Prostate gland (tissue), 2 donors: ENCODE results near the gene VSTM2B. TPM values are rescaled to one million over a fixed set of nuclear protein-coding genes. Genes with fewer than 3 reads are reported as not detected.
A peak's percentile ranks its signal among the peaks of the same experiment; 100 is the strongest.
"Not testable (repeated sequence)": the region's sequence is repeated elsewhere in the genome, so short reads cannot be mapped to it uniquely, and the experiment has no call there.

Source experiments
- DNase-seq: peaks from one replicate; pipeline ENCODE4 v3.0.0-alpha.2; 2019; ENCODE audit warnings: low spot score
- H3K27ac ChIP-seq, 2 donors: fragments of 200-600 bp; sonication (generic); 2 replicates each; pipeline ENCODE4 v1.5.1; 2017 to 2019
- H3K27me3 ChIP-seq: fragments of 200-600 bp; sonication (generic); replicated peaks from 2 replicates; pipeline ENCODE4 v1.5.1; 2019; ENCODE audit not compliant: insufficient read depth
- H3K36me3 ChIP-seq, 2 donors: fragments of 200-600 bp; sonication (generic); 1 replicate in 1 of 2; 2 replicates in 1 of 2; pipeline versions ENCODE4 v1.5.1 to v1.8.1; 2017 to 2019
- H3K4me1 ChIP-seq: fragments of 200-600 bp; sonication (generic); replicated peaks from 2 replicates; pipeline ENCODE4 v1.5.1; 2019
- H3K4me3 ChIP-seq, 2 donors: fragments of 200-600 bp; sonication (generic); 2 replicates each; pipeline ENCODE4 v1.5.1; 2017 to 2019
- H3K9me3 ChIP-seq: fragments of 200-600 bp; sonication (generic); 2 replicates; pipeline ENCODE4 v1.5.1; 2017
- CTCF ChIP-seq, 4 experiments: fragments of 200-600 bp in 2 of 4; fragments of 450-650 bp in 2 of 4; sonication (generic) in 2 of 4; IDR thresholded peaks; 1 replicate in 3 of 4; 2 replicates in 1 of 4; pipeline ENCODE4 v1.5.1; 2016 to 2019; ENCODE audit warnings: antibody characterized with exemption in 4 of 4, mild to moderate bottlenecking in 2 of 4, moderate library complexity in 2 of 4
- POLR2A ChIP-seq: fragments of 450-650 bp; IDR thresholded peaks from one replicate; pipeline ENCODE4 v1.6.1; 2016; ENCODE audit warnings: antibody characterized with exemption, mild to moderate bottlenecking
- POLR2AphosphoS5 ChIP-seq: sonication (generic); formaldehyde crosslinking; IDR thresholded peaks from one replicate; pipeline ENCODE4 v1.6.1; 2017; ENCODE audit warnings: antibody characterized with exemption
- WGBS: methylation state at CpG from one replicate; pipeline ENCODE4 v1.1.5; 2018; 5-methylcytosine and 5-hydroxymethylcytosine counted together
- intact Hi-C: fragments of 100-400 bp; cut with DNase I; formaldehyde crosslinking; loops from one replicate; pipeline ENCODE4 v1.14.2; 2022
- total RNA-seq, 2 donors: library from RNA; depleted of rRNA; stranded (reverse); fragments of >200 nt; gene quantifications; one replicate each; pipeline ENCODE4 v1.1.0, GENCODE V29; 2016

The VSTM2B gene
- total RNA-seq, 2 donors from 2014 or later: not detected

- Histone ChIP-seq H3K4me3 (no peak overlapping the region), H3K27me3 (no peaks in the 10 kb centered on the region), H3K36me3 (no peaks in the 10 kb centered on the region), H3K27ac (no peak overlapping the region), H3K9me3 (no peaks in the 10 kb centered on the region), H3K4me1 (no peaks in the 10 kb centered on the region)
- 73% methylated on average over 6 of the region's 6 CpGs for WGBS
- TF ChIP-seq POLR2A: no peak
- TF ChIP-seq CTCF (IDR thresholded peaks at IDR 0.05): no peak
- TF ChIP-seq POLR2AphosphoS5: no peak
- intact Hi-C loops: no loop called here
- DNase-seq: no peak
Observed at GRCh38 chr19:29484876-29485275, 40.9 kb upstream of the VSTM2B start.

DNA sequence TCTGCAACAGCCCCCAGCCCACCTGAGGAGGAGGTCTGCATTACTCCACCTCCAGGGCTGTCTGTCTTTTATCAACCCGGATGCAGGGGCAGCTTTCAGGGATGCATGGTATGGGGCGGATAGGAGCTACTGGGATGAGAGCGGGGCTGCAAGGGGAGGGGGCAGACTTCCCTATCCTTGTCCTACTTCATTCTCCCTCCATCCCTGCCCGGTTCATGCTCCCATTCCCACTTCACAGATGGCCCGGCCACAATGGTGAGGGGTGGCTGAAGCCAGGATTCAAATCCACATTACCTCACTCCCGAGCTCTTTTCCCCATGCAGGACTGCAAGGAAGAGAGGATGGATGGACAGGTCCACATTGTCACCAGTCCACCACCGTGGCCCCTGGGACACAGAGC lies 40.5 kb upstream of the VSTM2B start:
- intact Hi-C loops: no loop called here
- Histone ChIP-seq H3K27ac (no peak overlapping the region), H3K36me3 (no peaks in the 10 kb centered on the region), H3K4me3 (no peak overlapping the region), H3K27me3 (no peaks in the 10 kb centered on the region), H3K9me3 (no peaks in the 10 kb centered on the region), H3K4me1 (no peaks in the 10 kb centered on the region)
- WGBS: 80% methylated on average over 7 of the region's 7 CpGs
- no peak for TF ChIP-seq POLR2A
- TF ChIP-seq CTCF (IDR thresholded peaks at IDR 0.05): no peak
- no peak for TF ChIP-seq POLR2AphosphoS5
- DNase-seq: peak; percentile 1

DNA sequence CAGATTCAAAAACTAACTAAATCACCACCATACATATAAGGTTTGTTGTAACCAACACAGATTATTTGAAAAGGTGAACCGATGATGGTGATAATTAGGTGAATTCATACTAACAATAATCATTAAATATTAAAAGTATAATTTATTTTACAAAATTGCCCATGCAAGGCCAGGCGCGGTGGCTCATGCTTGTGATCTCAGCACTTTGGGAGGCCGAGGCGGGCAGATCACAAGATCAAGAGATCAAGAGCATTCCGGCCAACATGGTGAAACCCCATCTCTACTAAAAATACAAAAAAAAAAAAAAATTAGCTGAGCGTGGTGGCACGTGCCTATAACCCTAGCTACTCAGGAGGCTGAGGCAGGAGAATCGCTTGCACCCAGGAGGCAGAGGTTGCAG lies 38.8 kb upstream of the VSTM2B start:
- DNase-seq, intact Hi-C loops, H3K27ac ChIP-seq, H3K27me3 ChIP-seq, H3K9me3 ChIP-seq, H3K36me3 ChIP-seq, H3K4me1 ChIP-seq, H3K4me3 ChIP-seq: not testable (repeated sequence)
- 89% methylated on average over 9 of the region's 9 CpGs for WGBS

- no peak overlapping the region for H3K4me3 ChIP-seq
- H3K4me1 ChIP-seq: no peaks in the 10 kb centered on the region
- DNase-seq: no peak
- TF ChIP-seq CTCF (IDR thresholded peaks at IDR 0.05) (no peak), POLR2AphosphoS5 (no peak), POLR2A (no peak)
- no peaks in the 10 kb centered on the region for H3K27me3 ChIP-seq
- WGBS: 80% methylated on average over 7 of the region's 7 CpGs
- no peaks in the 10 kb centered on the region for H3K9me3 ChIP-seq
- intact Hi-C loops: no loop called here
- no peaks in the 10 kb centered on the region for H3K36me3 ChIP-seq
- no peak overlapping the region for H3K27ac ChIP-seq
Observed at GRCh38 chr19:29487432-29487831, 38.4 kb upstream of the VSTM2B start.

DNA sequence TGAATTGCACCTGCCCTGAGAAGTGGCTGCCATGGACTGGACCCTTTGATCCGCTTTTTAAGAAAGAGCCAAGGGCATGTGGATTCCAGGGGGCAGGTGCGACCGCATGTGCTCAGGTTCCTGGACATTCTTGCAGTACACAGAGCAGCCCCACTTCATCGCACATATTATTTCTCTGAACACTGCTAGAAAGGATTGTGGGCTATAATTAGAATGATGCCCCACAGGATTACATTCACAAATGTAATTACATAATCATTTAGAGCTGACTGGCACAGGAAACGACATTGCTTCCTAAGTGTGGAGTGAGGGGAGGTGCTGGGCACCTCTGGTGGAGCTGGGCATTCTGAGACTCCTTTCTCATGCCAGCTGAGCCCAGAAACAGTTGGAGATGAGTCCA lies 37.5 kb upstream of the VSTM2B start:
- Histone ChIP-seq H3K27me3 (no peaks in the 10 kb centered on the region), H3K27ac (no peak overlapping the region), H3K9me3 (no peaks in the 10 kb centered on the region), H3K36me3 (no peaks in the 10 kb centered on the region), H3K4me3 (no peak overlapping the region), H3K4me1 (no peaks in the 10 kb centered on the region)
- WGBS: 76% methylated on average over 5 of the region's 5 CpGs
- intact Hi-C loops: no loop called here
- no peak for DNase-seq
- TF ChIP-seq POLR2A: no peak
- TF ChIP-seq POLR2AphosphoS5: no peak
- no peak for TF ChIP-seq CTCF (IDR thresholded peaks at IDR 0.05)
